Measurements from ENCODE around the gene UBE2R2.
"Not testable (repeated sequence)": the region's sequence is repeated elsewhere in the genome, so short reads cannot be mapped to it uniquely, and the experiment has no call there.

DNA sequence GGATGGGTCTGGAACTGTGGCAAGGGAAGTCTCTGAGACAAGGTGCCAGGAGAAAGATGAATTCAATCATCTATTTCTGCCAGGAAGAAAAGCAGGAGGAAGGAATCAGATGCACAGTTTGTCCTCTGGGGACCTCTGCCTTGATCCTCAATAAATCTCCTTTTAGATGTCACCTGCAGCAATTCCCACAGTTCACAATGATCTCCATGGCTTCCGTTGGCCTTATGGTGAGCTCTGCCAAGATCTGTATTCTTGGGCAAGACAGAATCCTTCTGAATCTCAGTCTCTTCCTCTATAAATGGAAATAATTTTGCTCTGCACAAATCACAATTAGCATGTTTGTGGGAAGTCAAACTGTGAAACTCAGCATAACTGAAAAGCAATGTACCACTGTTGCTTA, 23.5 kb upstream of the UBE2R2 start:
- TF ChIP-seq, protein P1, sequence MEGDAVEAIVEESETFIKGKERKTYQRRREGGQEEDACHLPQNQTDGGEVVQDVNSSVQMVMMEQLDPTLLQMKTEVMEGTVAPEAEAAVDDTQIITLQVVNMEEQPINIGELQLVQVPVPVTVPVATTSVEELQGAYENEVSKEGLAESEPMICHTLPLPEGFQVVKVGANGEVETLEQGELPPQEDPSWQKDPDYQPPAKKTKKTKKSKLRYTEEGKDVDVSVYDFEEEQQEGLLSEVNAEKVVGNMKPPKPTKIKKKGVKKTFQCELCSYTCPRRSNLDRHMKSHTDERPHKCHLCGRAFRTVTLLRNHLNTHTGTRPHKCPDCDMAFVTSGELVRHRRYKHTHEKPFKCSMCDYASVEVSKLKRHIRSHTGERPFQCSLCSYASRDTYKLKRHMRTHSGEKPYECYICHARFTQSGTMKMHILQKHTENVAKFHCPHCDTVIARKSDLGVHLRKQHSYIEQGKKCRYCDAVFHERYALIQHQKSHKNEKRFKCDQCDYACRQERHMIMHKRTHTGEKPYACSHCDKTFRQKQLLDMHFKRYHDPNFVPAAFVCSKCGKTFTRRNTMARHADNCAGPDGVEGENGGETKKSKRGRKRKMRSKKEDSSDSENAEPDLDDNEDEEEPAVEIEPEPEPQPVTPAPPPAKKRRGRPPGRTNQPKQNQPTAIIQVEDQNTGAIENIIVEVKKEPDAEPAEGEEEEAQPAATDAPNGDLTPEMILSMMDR (conservative IDR thresholded peaks at IDR 0.05; ENCODE audit: low read depth, low read length) = not testable (repeated sequence)
- TF ChIP-seq NFE2L2 (IDR thresholded peaks at IDR 0.05; ENCODE audit: low read depth, low read length); POLR2A (IDR thresholded peaks at IDR 0.05; ENCODE audit: low read depth, low read length); RFX5 (IDR thresholded peaks at IDR 0.05; ENCODE audit: low read depth, low read length); MAZ (IDR thresholded peaks at IDR 0.05; ENCODE audit: borderline replicate concordance, low read depth, low read length); CEBPB (IDR thresholded peaks at IDR 0.05; ENCODE audit: low read depth, low read length); SMC3 (IDR thresholded peaks at IDR 0.05; ENCODE audit: low read depth, low read length); RAD21 (IDR thresholded peaks at IDR 0.05; ENCODE audit: low read length); BHLHE40 (IDR thresholded peaks at IDR 0.05; ENCODE audit: low read depth, low read length); FOS (IDR thresholded peaks at IDR 0.05; ENCODE audit: low read depth, low read length); MXI1 (IDR thresholded peaks at IDR 0.05; ENCODE audit: borderline replicate concordance, low read depth, low read length): not testable (repeated sequence)
- TF ChIP-seq, protein P2, sequence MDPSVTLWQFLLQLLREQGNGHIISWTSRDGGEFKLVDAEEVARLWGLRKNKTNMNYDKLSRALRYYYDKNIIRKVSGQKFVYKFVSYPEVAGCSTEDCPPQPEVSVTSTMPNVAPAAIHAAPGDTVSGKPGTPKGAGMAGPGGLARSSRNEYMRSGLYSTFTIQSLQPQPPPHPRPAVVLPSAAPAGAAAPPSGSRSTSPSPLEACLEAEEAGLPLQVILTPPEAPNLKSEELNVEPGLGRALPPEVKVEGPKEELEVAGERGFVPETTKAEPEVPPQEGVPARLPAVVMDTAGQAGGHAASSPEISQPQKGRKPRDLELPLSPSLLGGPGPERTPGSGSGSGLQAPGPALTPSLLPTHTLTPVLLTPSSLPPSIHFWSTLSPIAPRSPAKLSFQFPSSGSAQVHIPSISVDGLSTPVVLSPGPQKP (IDR thresholded peaks at IDR 0.05; ENCODE audit: borderline replicate concordance, low read depth, low read length) = not testable (repeated sequence)
